WTC11 (cell line): ENCODE data around the gene FLOT2.

Experiments
- CTCF ChIP-seq: fragments of 200-600 bp; IDR thresholded peaks from 2 replicates; pipeline ENCODE4 v1.8.0; 2022; ENCODE audit warnings: antibody characterized with exemption
- MAX ChIP-seq: sonication (generic); formaldehyde crosslinking; IDR thresholded peaks from 2 replicates; pipeline ENCODE4 v1.8.0; 2022; ENCODE audit warnings: mild to moderate bottlenecking, missing genetic modification reagents
- ZSCAN18 ChIP-seq: fragments of 250-450 bp; sonication (Bioruptor Pico); IDR thresholded peaks from 2 replicates; pipeline ENCODE4 v2.1.2; 2022; ENCODE audit warnings: mild to moderate bottlenecking, moderate library complexity

GRCh38 chr17:28899212-28899815 lies 1.8 kb upstream of the FLOT2 start:
- no peak for TF ChIP-seq CTCF
- no peak for TF ChIP-seq MAX (CRISPR knock-in tag)
- TF ChIP-seq ZSCAN18 (CRISPR knock-in tag), result no peak
